Stimulated activated memory B cell treated with anti-CD40 and anti-IgM and Interleukin-4, amounts not matched to agents 10 μg/mL and 1 μg/mL and 100 μg/mL, for 72 hours (primary cell): ENCODE measurements around the gene CCDC88C.

Experiments used
- ATAC-seq: fragments of 150-1000 bp; cut with Tn5 transposase; 2 replicates; pipeline ENCODE4 v1.10.0; 2021
- H3K27ac Mint-ChIP-seq: one replicate; pipeline ENCODE4 v1.8.0; 2022; ENCODE audit warnings: mild to moderate bottlenecking, mixed read lengths
- H3K27me3 Mint-ChIP-seq: one replicate; pipeline ENCODE4 v1.8.0; 2022; ENCODE audit warnings: mixed read lengths
- H3K36me3 Mint-ChIP-seq: one replicate; pipeline ENCODE4 v1.8.0; 2022; ENCODE audit warnings: mixed read lengths
- H3K4me1 Mint-ChIP-seq: one replicate; pipeline ENCODE4 v1.8.0; 2022; ENCODE audit warnings: mixed read lengths
- H3K4me3 Mint-ChIP-seq: one replicate; pipeline ENCODE4 v1.8.0; 2022; ENCODE audit warnings: mild to moderate bottlenecking, moderate library complexity, mixed read lengths
- H3K9me3 Mint-ChIP-seq: one replicate; pipeline ENCODE4 v1.8.0; 2022; ENCODE audit warnings: mixed read lengths

Gene CCDC88C

GRCh38 chr14:91323031-91323430 lies 94.6 kb downstream of the CCDC88C start:
- peak overlapping the region; percentile 99 for H3K27ac Mint-ChIP-seq
- H3K9me3 Mint-ChIP-seq, result no peaks in the 10 kb centered on the region
- H3K4me3 Mint-ChIP-seq, result peak overlapping the region; percentile 82
- peaks cover 51% of the 10 kb centered on the region for H3K36me3 Mint-ChIP-seq
- no peak for ATAC-seq
- no peaks in the 10 kb centered on the region for H3K27me3 Mint-ChIP-seq
- H3K4me1 Mint-ChIP-seq, result peaks cover 59% of the 10 kb centered on the region

DNA sequence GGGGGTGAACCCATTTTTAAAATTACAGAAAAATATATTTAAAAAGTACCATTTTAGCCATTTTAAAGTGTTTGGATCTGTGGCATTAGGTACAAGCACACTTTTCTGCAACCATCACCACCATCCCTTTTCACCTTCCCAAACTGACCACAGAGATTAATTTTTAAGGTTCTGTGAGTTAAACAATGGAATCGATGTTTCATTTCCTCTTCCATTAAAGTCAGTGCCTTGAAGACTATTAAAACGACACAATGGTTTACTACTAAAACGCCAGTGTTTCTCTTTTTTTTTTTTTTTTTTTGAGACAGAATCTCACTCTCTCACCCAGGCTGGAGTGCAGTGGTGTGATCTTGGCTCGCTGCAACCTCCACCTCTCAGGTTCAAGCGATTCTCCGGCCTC lies 95.0 kb downstream of the CCDC88C start:
- no peaks in the 10 kb centered on the region for H3K27me3 Mint-ChIP-seq

GRCh38 chr14:91321131-91321530 lies 96.5 kb downstream of the CCDC88C start:
- H3K9me3 Mint-ChIP-seq, result no peaks in the 10 kb centered on the region
- no peak for ATAC-seq
- peaks cover 55% of the 10 kb centered on the region for H3K36me3 Mint-ChIP-seq
- H3K27me3 Mint-ChIP-seq, result no peaks in the 10 kb centered on the region
- H3K4me3 Mint-ChIP-seq, result no peak overlapping the region
- H3K27ac Mint-ChIP-seq, result peak overlapping the region; percentile 99
- peaks cover 76% of the 10 kb centered on the region for H3K4me1 Mint-ChIP-seq

More for the DNA sequence above, 95.0 kb downstream of the CCDC88C start:
- no peak for ATAC-seq
- Mint-ChIP-seq H3K4me1 (peaks cover 63% of the 10 kb centered on the region), H3K36me3 (peaks cover 54% of the 10 kb centered on the region), H3K27ac (peak overlapping the region; percentile 99), H3K9me3 (no peaks in the 10 kb centered on the region), H3K4me3 (no peak overlapping the region)

- ATAC-seq, result no peak
- Mint-ChIP-seq H3K27me3 (no peaks in the 10 kb centered on the region), H3K4me3 (no peak overlapping the region), H3K9me3 (no peaks in the 10 kb centered on the region), H3K27ac (peak overlapping the region; percentile 99), H3K4me1 (peaks cover 76% of the 10 kb centered on the region), H3K36me3 (peaks cover 51% of the 10 kb centered on the region)
Observed at GRCh38 chr14:91320266-91320665, 97.4 kb downstream of the CCDC88C start.

- Mint-ChIP-seq H3K4me3 (no peak overlapping the region), H3K36me3 (peaks cover 47% of the 10 kb centered on the region), H3K27me3 (no peaks in the 10 kb centered on the region), H3K27ac (peak overlapping the region; percentile 99), H3K9me3 (no peaks in the 10 kb centered on the region), H3K4me1 (peaks cover 74% of the 10 kb centered on the region)
- no peak for ATAC-seq
Observed at GRCh38 chr14:91318911-91319310, 98.7 kb downstream of the CCDC88C start.

DNA sequence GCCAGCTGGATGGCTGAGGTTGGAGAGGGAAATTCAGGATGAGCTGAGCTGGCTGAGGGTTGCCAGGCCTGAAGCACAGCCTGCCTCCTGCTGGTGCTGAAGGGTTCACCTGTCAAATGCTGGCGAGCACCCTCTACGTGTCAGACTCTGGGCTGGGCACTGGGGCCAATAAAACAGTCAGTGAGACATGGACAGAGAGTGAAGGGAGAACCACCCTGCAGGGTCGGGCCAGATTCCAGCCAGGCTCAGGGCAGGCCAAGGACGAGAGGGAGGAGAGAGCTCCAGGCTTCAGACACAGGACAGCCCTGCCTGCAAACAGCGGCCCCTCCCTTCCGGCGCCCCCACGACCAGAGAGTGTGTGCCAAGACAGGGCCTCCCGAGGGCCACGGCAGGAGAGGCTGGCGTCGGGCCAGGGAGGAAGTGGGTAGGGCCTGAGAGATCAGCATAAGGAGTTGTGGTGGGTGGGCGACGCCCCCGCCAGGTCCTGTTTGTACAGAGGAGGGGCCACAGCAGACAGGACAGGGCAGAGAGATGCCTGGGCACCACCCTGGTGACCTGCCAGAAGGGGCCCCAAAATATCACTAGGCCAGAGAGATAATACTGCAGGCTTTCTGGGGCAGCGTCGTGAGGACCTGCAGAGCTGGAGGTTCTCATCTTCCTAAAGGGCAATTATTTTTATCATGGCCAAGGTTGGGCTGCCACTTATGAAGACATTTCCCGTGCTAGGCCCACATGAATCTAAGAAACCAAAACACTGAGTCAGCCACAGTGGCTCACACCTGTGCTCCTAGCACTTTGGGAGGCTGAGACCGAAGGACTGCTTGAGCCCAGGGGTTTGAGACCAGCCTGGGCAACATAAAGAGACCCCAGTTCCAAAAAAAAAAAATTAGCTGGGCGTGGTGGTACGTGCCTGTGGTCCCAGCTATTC lies 100.0 kb downstream of the CCDC88C start:
- peak overlapping the region; percentile 99 for H3K27ac Mint-ChIP-seq
- no peaks in the 10 kb centered on the region for H3K9me3 Mint-ChIP-seq
- H3K36me3 Mint-ChIP-seq, result peaks cover 52% of the 10 kb centered on the region
- H3K4me1 Mint-ChIP-seq, result peaks cover 73% of the 10 kb centered on the region
- peak; percentile 71 for ATAC-seq
- H3K27me3 Mint-ChIP-seq, result no peaks in the 10 kb centered on the region
- H3K4me3 Mint-ChIP-seq, result peak overlapping the region; percentile 53

- H3K9me3 Mint-ChIP-seq, result no peaks in the 10 kb centered on the region
- peaks cover 45% of the 10 kb centered on the region for H3K36me3 Mint-ChIP-seq
- no peaks in the 10 kb centered on the region for H3K27me3 Mint-ChIP-seq
- H3K4me3 Mint-ChIP-seq, result peak overlapping the region; percentile 53
- peaks cover 65% of the 10 kb centered on the region for H3K4me1 Mint-ChIP-seq
- peak overlapping the region; percentile 99 for H3K27ac Mint-ChIP-seq
- ATAC-seq, result no peak
Observed at GRCh38 chr14:91316761-91317160, 100.9 kb downstream of the CCDC88C start.

DNA sequence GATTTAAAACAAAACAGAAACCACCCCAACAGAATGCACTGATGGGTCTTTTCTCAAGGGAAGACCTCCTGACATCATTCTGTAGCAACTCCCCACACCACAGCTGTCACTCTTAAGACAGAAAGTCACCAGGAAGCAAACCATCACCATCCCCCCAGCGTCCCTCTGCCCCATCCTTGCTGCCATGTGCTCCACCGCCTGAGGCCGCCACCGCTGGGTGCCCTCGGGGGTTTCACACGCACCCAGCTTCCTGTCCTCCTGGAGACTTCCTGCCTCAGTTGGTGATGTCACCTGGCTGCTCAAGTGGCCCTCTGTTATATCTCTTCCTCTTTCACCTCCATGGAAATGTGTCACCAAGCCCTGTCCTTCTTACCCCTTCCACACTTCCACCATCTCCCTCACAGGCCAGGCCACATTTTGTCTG lies 101.8 kb downstream of the CCDC88C start:
- H3K9me3 Mint-ChIP-seq, result no peaks in the 10 kb centered on the region
- ATAC-seq, result peak; percentile 91
- peaks cover 65% of the 10 kb centered on the region for H3K4me1 Mint-ChIP-seq
- H3K27me3 Mint-ChIP-seq, result no peaks in the 10 kb centered on the region
- H3K4me3 Mint-ChIP-seq, result peak overlapping the region; percentile 41
- peaks cover 50% of the 10 kb centered on the region for H3K36me3 Mint-ChIP-seq
- peak overlapping the region; percentile 99 for H3K27ac Mint-ChIP-seq

DNA sequence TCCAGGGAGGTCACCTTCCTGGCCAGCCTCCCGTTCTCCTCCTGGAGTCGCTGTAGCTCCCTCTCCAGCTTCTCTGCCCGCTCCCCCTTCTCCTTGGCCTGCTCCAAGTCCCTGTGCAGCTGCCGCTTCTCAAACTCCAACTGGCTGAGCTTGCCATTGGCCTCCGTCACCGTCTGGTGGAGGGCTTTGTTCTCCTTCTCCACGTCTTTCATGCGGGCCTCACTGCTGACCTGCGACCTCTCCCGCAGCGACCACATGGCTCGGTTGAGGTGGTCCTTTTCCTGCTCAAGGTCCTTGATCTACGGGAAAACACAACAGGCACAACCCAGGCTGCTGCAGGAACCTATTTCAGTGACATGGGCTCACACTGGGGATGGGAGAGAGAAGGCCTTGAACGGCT lies 103.8 kb downstream of the CCDC88C start:
- Mint-ChIP-seq H3K27ac (peak overlapping the region; percentile 75), H3K9me3 (no peaks in the 10 kb centered on the region), H3K27me3 (no peaks in the 10 kb centered on the region), H3K4me3 (no peak overlapping the region), H3K4me1 (peaks cover 71% of the 10 kb centered on the region), H3K36me3 (peaks cover 62% of the 10 kb centered on the region)
- no peak for ATAC-seq

- Mint-ChIP-seq H3K27ac (peak overlapping the region; percentile 75), H3K9me3 (no peaks in the 10 kb centered on the region), H3K27me3 (no peaks in the 10 kb centered on the region), H3K4me3 (no peak overlapping the region), H3K4me1 (peaks cover 68% of the 10 kb centered on the region), H3K36me3 (peaks cover 65% of the 10 kb centered on the region)
- ATAC-seq, result no peak
Observed at GRCh38 chr14:91313154-91313850, 104.3 kb downstream of the CCDC88C start.

- H3K36me3 Mint-ChIP-seq, result peaks cover 67% of the 10 kb centered on the region
- H3K4me1 Mint-ChIP-seq, result peaks cover 47% of the 10 kb centered on the region
- no peaks in the 10 kb centered on the region for H3K9me3 Mint-ChIP-seq
- peak overlapping the region; percentile 42 for H3K4me3 Mint-ChIP-seq
- H3K27ac Mint-ChIP-seq, result peak overlapping the region; percentile 71
- peak; percentile 62 for ATAC-seq
- H3K27me3 Mint-ChIP-seq, result no peaks in the 10 kb centered on the region
Observed at GRCh38 chr14:91311284-91311662, 106.3 kb downstream of the CCDC88C start.

- Mint-ChIP-seq H3K9me3 (no peaks in the 10 kb centered on the region), H3K4me3 (no peak overlapping the region), H3K27ac (peak overlapping the region; percentile 71), H3K27me3 (no peaks in the 10 kb centered on the region), H3K4me1 (peaks cover 42% of the 10 kb centered on the region), H3K36me3 (peaks cover 67% of the 10 kb centered on the region)
- ATAC-seq, result no peak
Observed at GRCh38 chr14:91310606-91311283, 106.9 kb downstream of the CCDC88C start.

- no peak overlapping the region for H3K4me3 Mint-ChIP-seq
- no peaks in the 10 kb centered on the region for H3K9me3 Mint-ChIP-seq
- peaks cover 35% of the 10 kb centered on the region for H3K4me1 Mint-ChIP-seq
- ATAC-seq, result no peak
- no peaks in the 10 kb centered on the region for H3K27me3 Mint-ChIP-seq
- H3K36me3 Mint-ChIP-seq, result peaks cover 72% of the 10 kb centered on the region
- H3K27ac Mint-ChIP-seq, result peak overlapping the region; percentile 44
Observed at GRCh38 chr14:91309756-91310280, 107.8 kb downstream of the CCDC88C start.

DNA sequence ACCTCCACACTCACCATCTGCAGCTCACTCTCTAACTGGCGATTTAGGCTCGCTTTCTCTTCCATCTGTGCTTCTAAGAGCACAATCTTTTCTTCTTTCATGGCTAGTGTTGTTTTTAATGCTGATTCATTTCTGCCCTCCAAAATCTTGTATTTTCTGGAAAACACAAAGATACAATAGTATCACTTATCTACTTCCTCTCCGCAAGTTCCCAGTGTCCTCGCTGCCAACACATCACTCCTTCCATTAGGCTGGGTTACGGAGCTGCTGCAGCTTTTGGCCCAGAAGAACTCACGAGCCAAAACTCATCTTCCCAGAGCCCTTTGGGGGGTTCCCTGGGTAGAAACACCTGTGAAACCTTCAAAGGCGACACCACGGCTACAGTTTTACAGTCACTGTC lies 109.3 kb downstream of the CCDC88C start:
- Mint-ChIP-seq H3K27me3 (no peaks in the 10 kb centered on the region), H3K9me3 (no peaks in the 10 kb centered on the region), H3K4me1 (peaks cover 25% of the 10 kb centered on the region), H3K4me3 (no peak overlapping the region), H3K36me3 (peaks cover 67% of the 10 kb centered on the region), H3K27ac (peak overlapping the region; percentile 60)
- no peak for ATAC-seq

DNA sequence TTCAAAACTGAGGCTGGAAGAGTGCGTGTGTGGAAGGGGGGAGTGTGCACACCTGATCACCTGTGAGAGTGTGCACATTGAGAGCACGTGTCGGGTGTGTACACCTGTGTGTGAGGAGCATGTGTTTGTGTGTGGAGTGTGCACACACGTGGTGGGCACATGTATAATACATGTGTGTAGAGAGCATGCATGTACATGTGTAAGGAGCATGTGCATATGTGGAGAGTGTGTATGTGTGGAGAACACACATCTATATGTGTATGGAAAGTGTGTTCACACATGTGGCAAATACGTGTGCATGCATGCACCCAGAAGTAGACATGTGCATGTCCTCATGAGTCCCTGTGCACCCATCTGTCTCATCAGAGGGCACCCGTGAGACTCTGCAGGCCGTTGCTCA lies 110.0 kb downstream of the CCDC88C start:
- Mint-ChIP-seq H3K36me3 (peaks cover 67% of the 10 kb centered on the region), H3K4me1 (peaks cover 26% of the 10 kb centered on the region), H3K4me3 (no peak overlapping the region), H3K27me3 (no peaks in the 10 kb centered on the region), H3K9me3 (no peaks in the 10 kb centered on the region), H3K27ac (peak overlapping the region; percentile 4)
- no peak for ATAC-seq
